Activated CD4-positive, alpha-beta T cell treated with anti-CD3 and anti-CD28 coated beads for 24 hours (primary cell): ENCODE measurements around the gene VSNL1.

Source experiments
- DNase-seq, 2 donors: peaks; one replicate each; pipeline ENCODE4 v3.0.0-alpha.2; 2020; ENCODE audit warnings: low read depth in 2 of 2

VSNL1 gene

DNA sequence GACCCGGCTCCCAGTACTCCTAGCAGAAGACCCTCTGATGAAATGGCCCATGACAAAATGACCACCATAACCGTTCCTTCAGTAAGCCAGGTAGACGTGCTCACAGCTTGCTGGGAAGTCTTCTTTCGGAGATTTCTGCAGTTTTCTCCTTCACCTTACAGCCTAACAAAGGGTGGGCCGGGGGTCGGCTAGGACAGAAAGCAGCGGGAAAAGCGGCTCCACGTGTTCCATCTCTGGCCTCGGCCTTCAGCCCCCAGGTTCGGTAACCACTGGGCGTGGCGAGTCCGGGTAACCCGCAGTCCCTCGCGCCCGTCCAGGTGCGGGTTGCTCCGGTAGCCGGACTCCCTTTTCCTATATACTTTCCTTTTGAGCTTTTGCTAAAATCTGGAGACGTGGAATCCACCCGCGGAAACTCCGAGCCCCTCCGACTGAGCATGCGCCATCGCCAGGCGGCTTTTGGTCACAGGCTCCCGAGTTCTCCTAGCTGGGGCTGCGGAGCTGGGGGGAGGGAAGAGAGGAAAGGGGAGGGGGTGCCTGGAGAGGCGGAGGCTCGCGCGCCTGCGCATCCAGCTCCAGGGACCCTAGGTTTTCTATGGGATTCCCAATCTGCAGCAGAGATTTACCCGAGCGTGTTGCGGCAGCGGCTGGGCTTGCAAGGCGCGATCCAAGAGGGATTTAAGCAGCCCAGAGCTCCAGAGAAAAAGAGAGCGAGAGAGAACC, at the start of gene VSNL1:
TSS of gene VSNL1 (plus strand) at position 604 of the 720 bp plus-strand sequence. CDS start 51,379 bp downstream, outside the sequence.
- DNase-seq, result no peak

DNA sequence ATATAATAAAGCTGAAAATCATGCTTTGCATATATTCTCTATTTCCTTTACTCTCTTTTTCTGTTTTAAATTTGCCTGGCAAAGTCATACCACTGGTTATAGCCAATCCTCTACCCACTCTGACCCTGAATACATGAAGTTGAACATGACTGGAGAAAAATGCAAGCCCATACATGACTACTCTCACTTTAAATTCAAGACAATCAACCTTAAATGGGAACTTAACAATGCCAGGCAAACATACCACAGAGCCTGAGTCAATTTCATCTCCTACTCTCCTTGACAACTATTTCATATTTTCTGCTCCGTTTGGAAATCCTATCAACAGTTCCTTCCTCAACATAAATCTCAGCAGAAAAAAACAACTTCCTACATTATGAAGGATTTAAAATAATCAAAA, 44.9 kb upstream of the VSNL1 start:
- DNase-seq, result no peak

- DNase-seq, result no peak
These were observed 42.8 kb upstream of the VSNL1 start for GRCh38 chr2:17497718-17498117.

- no peak for DNase-seq
These were observed 33.5 kb upstream of the VSNL1 start for GRCh38 chr2:17506736-17507616.

GRCh38 chr2:17515652-17516051, 24.8 kb upstream of the VSNL1 start:
- DNase-seq, result no peak

GRCh38 chr2:17517481-17518211, 22.9 kb upstream of the VSNL1 start:
- no peak for DNase-seq

GRCh38 chr2:17518212-17519154, 22.0 kb upstream of the VSNL1 start, which contains the start of gene RAD51AP2:
RAD51AP2 (minus strand) TSS chr2:17518440; CDS start chr2:17518415, 25 bp downstream.
- no peak for DNase-seq

GRCh38 chr2:17519486-17519885, 21.0 kb upstream of the VSNL1 start:
- no peak for DNase-seq

GRCh38 chr2:17520761-17521160, 19.7 kb upstream of the VSNL1 start:
- DNase-seq, result no peak

- no peak for DNase-seq
These were observed 18.9 kb upstream of the VSNL1 start for GRCh38 chr2:17521621-17522020.

- no peak for DNase-seq
These were observed 18.2 kb upstream of the VSNL1 start for GRCh38 chr2:17522303-17522702.

- DNase-seq, result no peak
These were observed 10.7 kb upstream of the VSNL1 start for GRCh38 chr2:17529771-17530170.

DNA sequence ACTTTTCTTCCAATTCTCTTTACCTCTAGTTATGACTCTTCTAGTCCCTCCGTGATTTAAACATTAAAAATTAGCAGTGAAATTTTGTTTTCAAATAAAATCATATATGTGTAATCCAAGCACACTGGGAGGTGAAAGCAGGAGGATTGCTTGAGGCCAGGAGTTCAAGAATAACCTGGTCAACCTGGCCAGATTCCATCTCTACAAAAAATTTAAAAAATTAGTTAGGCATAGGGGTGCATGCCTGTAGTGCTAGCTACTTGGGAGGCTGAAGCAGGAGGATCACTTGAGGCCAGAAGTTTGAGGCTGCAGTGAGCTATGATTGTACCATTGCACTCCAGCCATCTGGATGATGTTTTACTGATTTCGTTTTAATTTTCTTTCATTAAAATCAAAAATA, 7.0 kb upstream of the VSNL1 start:
- DNase-seq, result no peak

- DNase-seq, result no peak
These were observed 4.1 kb upstream of the VSNL1 start for GRCh38 chr2:17536416-17536815.

DNA sequence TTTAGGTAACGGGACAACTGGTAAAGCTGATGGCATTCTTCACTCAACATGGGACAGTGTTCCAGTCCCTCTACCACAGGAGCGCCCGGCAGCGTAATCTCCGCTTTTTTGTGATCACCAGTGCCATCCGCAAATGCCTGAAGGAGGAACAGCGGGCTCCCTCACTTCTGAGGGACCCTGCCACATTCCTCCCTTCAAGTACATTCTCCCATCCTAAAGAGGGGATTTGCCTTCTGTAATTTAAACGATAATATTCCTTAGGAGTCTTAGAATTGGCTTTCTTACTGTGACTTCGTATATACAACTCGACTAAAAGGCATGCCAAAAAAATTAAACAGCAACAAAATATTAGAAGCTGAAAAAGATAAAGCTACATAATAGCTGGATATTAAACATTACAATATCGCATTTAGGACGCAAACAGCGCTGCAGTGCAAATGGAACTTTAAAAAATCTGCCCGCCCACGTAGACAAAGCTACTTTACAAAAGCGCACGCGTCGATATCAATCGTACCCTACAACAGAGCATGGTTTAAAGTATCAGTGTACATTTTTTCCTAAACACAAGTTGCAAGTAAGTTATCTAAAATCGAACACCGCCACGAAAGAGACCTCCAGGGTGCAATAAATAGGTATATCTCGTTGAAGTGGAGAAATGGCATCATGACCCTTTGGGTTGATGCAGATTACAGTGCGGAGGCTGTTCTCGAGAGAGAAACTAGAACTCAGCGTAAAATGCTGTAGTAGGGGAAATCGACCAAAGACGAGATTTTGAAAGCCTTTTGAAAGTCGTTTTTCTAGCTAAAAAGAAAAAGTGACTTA, 2.3 kb upstream of the VSNL1 start:
- no peak for DNase-seq

DNA sequence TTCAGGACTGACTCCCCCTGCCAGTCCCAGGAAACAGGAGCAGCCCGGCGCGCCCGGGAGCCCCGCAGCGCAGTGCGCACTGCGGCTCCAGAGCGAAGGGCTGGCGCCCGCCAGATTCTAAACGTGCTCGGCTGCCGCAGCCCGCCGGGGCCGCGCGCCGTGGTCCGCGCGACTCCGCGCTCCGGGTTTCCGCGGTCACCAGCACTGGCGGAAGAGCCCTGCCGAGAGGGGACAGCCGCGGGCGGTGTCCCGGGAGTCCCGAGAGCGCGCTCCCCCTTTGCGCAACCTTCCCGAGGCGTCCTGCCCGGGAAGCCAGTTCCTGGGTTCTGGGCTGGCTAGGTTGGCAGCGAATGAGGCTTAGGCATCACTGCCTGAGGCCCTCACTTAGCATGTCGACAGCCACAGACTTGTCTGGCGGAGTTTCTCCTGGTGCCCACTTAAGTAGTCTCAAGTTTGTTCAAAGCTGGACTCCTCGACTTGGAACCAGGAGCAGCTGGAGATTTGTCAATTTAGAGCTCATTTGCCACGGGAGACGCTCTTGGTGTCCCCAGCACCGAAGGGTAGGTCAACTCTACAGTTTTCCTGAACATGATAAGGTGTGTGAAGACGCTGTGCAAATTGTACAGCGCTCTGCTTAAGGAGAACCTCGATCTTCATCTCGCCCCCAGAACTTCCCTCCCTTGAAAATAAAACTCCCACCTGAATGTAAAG, 1.5 kb upstream of the VSNL1 start:
- DNase-seq, result no peak

GRCh38 chr2:17539611-17540092, 844 bp upstream of the VSNL1 start:
- no peak for DNase-seq

DNA sequence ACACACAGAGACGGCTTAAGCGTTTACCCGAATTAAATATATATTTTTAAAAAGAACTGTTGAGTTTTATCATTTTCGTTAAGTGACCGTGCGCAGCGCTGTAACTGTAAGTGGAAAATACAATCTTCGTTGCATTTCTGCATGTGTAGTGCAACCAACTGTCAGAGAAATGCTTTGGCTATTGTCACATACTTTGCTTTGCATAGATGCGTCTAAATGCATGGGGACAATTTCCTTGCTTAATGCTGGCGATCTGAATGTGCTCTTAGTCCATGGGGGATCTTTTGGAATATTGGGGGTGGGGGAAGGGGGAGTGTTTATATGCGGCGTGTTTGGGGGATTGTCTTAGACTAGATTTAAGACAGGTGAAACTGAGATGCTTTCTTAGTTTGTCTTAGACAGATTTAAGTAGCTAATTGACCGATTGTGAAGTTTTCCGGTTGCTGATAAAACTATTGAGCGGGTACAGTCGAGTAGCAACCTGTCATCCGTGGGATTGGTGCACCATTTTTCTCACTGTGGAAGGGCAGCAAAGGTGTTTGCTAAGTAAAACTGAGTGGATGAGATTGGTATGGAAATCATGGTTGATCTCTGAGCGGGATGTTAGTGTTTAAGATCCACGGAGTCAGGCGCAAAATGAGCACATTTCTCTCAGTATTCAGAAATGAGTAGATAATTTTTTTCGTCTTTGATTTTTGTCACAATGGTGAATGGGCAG, 476 bp downstream of the VSNL1 start:
- DNase-seq, result no peak

DNA sequence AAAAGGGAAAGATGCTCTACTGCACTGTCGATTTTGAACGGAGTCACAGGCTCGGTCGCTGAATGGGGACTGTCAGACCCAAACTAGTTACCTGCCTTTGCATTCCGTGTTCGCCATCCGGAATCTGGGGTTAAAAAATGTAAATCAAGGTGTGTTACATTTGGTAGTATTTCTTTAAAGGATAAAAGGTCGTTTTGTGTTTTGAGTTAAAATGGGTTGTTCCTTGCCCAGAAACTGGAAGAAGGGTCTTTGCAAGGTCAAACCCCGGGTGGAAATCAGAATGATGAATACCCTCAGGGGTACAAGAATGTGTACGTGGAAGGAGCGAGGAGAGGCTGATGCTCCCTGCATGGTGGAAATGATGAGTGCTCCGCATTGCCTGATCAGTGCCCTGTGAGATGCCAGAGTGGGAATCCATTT, 1.0 kb downstream of the VSNL1 start:
- no peak for DNase-seq
